ENCODE results near the gene SRSF12.
"Not testable (repeated sequence)": the region's sequence is repeated elsewhere in the genome, so short reads cannot be mapped to it uniquely, and the experiment has no call there.

DNA sequence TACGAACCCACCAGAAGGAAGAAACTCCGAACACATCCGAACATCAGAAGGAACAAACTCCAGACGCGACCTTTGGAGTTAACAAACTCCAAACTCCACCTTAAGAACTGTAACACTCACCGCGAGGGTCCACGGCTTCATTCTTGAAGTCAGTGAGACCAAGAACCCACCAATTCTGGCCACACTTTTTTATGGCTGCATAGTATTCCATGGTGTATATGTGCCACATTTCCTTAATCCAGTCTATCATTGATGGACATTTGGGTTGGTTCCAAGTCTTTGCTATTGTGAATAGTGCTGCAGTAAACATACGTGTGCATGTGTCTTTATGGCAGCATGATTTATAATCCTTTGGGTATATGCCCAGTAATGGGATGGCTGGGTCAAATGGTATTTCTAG is 51.8 kb downstream of the SRSF12 start:
- TF ChIP-seq, protein P1, sequence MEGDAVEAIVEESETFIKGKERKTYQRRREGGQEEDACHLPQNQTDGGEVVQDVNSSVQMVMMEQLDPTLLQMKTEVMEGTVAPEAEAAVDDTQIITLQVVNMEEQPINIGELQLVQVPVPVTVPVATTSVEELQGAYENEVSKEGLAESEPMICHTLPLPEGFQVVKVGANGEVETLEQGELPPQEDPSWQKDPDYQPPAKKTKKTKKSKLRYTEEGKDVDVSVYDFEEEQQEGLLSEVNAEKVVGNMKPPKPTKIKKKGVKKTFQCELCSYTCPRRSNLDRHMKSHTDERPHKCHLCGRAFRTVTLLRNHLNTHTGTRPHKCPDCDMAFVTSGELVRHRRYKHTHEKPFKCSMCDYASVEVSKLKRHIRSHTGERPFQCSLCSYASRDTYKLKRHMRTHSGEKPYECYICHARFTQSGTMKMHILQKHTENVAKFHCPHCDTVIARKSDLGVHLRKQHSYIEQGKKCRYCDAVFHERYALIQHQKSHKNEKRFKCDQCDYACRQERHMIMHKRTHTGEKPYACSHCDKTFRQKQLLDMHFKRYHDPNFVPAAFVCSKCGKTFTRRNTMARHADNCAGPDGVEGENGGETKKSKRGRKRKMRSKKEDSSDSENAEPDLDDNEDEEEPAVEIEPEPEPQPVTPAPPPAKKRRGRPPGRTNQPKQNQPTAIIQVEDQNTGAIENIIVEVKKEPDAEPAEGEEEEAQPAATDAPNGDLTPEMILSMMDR (IDR thresholded peaks at IDR 0.05) = not testable (repeated sequence)
- TF ChIP-seq EP300, POLR2A (IDR thresholded peaks at IDR 0.05): not testable (repeated sequence)
